GM12872 (cell line): ENCODE measurements around the gene LTBP4.

Experiments
- CTCF ChIP-seq: IDR thresholded peaks from 3 replicates; pipeline ENCODE4 v1.5.1; 2011; ENCODE audit warnings: low read depth, mild to moderate bottlenecking, low read length, moderate library complexity; ENCODE audit not compliant: insufficient read depth

Gene LTBP4

GRCh38 chr19:40560092-40560507 is 41.1 kb upstream of the LTBP4 start:
- no peak for TF ChIP-seq CTCF

GRCh38 chr19:40561947-40562346 is 39.2 kb upstream of the LTBP4 start:
- no peak for TF ChIP-seq CTCF

- no peak for TF ChIP-seq CTCF
These were observed 35.8 kb upstream of the LTBP4 start for GRCh38 chr19:40565355-40565754.

- TF ChIP-seq CTCF: no peak
These were observed 35.2 kb upstream of the LTBP4 start for GRCh38 chr19:40565910-40566495.

GRCh38 chr19:40567040-40567749 is 34.0 kb upstream of the LTBP4 start:
- no peak for TF ChIP-seq CTCF

- no peak for TF ChIP-seq CTCF
These were observed 33.2 kb upstream of the LTBP4 start for GRCh38 chr19:40567750-40568494.

GRCh38 chr19:40570313-40571004 is 30.7 kb upstream of the LTBP4 start:
- peak; percentile 70 for TF ChIP-seq CTCF
